Posterior cingulate gyrus (tissue), 11 donors: ENCODE measurements around the gene UBAP1L.
"Not testable (repeated sequence)": the region's sequence is repeated elsewhere in the genome, so short reads cannot be mapped to it uniquely, and the experiment has no call there.

Experiments
- DNase-seq, 10 donors: peaks; one replicate each; pipeline versions ENCODE4 v3.0.0 to v3.0.0-alpha.2; 2020 to 2021; ENCODE audit warnings: mixed read lengths in 3 of 10
- intact Hi-C: fragments of 100-400 bp; cut with DNase I; formaldehyde crosslinking; loops from one replicate; pipeline ENCODE4 v1.15.1; 2023

UBAP1L gene

GRCh38 chr15:65101411-65101890 is 13.5 kb downstream of the UBAP1L start:
- peak in 8 of 10 donors; percentile 59 to 93 (median 74) for DNase-seq
- intact Hi-C loops = loop anchor here (1.0 kb wide), 1 partner anchor 47 kb away; no protein-coding TSS in a partner anchor

DNA sequence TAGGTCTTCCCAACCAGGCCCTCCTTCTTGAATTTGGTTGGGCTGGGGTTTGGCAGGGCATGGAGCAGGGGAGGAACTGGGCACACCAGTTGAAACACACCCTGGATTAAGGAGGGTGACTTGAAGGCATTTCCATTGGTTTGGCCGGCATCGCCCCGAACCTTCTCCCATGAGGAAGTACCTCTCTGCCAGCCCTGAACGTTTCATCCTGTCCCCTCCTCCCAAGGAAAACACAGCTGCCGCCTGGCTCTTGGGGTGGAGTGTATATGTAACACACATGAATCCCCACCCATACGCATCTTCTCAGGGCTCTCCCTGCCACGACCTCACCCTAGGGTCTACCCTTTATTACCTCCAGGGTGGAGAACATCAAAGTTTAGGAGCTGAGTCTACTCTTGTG is 14.6 kb downstream of the UBAP1L start:
- intact Hi-C loops = no loop called here
- DNase-seq = no peak

DNA sequence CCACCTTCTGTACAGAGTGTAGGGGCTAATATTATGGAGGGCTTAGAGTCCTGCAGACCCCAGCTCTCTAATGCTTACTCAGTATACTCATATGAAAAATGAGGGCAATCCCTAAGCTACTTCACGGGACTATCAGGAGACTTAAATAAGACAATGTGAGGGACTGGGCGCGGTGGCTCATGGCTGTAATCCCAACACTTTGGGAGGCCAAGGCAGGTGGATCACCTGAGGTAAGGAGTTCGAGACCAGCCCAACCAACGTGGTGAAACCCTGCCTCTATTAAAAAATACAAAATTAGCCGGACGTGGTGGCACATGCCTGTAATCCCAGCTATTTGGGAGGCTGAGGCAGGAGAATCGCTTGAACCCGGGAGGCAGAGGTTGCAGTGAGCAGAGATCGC is 15.2 kb downstream of the UBAP1L start:
- DNase-seq, intact Hi-C loops: not testable (repeated sequence)

GRCh38 chr15:65099336-65099735 is 15.7 kb downstream of the UBAP1L start:
- peak in 1 of 10 donors; percentile 57 for DNase-seq
- intact Hi-C loops = no loop called here

GRCh38 chr15:65097651-65098263 is 17.2 kb downstream of the UBAP1L start:
- intact Hi-C loops = no loop called here
- DNase-seq = no peak

GRCh38 chr15:65096481-65097385 is 18.3 kb downstream of the UBAP1L start:
- DNase-seq = no peak
- intact Hi-C loops = no loop called here

DNA sequence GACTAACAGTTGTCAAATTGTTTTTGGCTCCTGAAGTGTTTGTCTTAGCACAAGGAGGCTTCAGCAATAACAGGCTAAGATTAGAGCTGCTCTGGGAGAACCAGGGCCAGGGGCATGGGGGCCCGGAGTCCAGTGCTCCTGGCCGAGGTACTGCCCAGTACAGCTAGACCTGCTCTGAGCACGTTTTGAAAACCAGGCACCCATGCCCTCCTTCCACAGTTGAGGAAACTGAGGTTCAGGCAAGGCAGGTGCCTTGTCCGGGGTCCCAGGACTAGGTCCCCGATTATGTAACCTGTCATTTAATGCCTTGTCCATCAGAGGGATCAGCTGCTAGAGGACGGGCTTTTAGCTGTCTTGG is 19.3 kb downstream of the UBAP1L start:
- intact Hi-C loops = no loop called here
- no peak for DNase-seq

DNA sequence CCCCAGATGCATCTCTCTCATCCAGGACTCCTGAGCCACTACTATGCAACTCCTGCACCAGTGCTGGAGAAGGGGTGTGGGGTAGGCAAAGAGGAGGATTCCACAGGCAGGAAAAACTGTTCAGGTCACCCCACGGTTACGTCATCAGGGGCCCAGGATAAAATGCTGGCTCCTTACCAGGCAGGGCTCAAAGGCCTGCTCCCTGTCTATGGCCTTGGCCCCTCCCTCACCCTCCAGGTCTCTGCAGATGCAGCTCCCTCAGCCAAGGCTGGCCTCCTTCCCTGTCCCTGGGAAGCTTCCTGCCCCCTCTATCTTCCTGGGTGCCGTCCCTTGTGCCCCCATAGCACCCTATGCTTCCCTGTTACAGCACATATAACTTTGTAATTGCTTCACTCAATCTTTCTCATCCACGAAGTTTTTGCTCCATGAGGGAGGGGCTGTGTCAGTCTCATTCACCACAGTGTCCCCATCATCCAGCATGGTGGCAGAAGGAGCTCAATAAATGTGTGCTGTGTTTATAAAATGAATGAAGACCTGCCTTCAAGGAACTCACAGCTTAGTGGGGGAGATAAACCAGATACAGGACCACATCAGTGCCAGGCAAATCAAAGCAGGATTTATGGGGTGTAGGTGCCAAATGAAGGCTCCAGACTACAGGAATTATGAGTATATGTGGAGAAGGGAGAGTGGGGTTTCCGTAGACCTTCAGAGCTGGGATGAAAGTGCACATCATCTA is 19.8 kb downstream of the UBAP1L start:
- intact Hi-C loops = no loop called here
- DNase-seq = no peak

DNA sequence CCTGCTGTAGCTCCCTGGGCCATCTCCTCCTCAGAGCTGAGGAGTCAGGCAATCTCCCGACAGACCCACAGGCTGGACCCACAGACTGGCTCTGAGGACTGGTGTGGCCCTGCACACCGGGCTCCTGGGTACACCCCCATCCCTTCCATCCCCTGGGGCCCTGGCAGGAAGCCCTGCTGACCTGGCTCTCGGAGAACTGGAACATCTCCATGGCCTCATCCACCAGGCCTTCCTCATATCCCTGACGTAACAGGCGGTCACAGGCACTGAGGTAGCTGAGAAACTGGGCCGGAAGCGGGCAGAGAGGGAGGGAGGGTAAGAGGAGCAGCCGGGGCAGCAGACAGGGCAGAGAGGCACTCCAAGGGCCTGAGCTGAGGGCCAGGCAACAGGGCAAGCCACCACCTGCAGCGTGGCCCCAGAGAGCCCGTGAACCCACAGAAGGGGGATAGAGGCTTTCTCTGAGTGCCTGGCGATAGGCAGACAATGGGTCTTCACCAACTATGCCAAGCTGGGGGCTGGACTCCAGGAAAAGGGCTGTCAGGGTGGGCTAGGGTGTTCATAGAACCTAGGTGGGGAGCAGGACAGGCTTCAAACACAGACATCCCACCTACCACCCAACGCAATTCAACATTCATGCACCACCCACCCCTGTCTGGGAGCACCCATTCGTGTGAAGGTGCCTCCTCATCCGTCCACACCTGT is 20.6 kb downstream of the UBAP1L start:
- intact Hi-C loops = no loop called here
- DNase-seq = peak in 1 of 10 donors; percentile 67

DNA sequence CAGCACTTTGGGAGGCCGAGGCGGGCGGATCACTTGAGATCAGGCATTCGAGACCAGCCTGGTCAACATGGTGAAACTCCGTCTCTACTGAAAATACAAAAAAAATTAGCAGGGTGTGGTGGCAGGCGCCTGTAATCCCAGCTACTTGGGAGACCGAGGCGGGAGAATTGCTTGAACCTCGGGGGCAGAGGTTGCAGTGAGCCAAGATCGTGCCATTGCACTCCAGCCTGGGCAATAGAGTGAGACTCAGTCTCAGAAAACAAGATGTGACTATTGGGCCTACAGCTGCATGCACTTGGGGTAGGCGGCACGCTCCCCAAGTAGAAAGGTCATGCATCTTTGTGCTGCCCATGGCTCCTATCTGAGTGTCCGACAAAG is 21.2 kb downstream of the UBAP1L start:
- DNase-seq, intact Hi-C loops: not testable (repeated sequence)

GRCh38 chr15:65092911-65093792 is 21.8 kb downstream of the UBAP1L start:
- DNase-seq = peak in 1 of 10 donors; percentile 72
- intact Hi-C loops = no loop called here

- intact Hi-C loops = no loop called here
- DNase-seq = no peak
Measured at GRCh38 chr15:65091946-65092770, 22.8 kb downstream of the UBAP1L start.

GRCh38 chr15:65089206-65089824 is 25.7 kb downstream of the UBAP1L start:
- intact Hi-C loops = no loop called here
- no peak for DNase-seq

GRCh38 chr15:65088643-65089021 is 26.4 kb downstream of the UBAP1L start:
- DNase-seq = no peak
- intact Hi-C loops = no loop called here

DNA sequence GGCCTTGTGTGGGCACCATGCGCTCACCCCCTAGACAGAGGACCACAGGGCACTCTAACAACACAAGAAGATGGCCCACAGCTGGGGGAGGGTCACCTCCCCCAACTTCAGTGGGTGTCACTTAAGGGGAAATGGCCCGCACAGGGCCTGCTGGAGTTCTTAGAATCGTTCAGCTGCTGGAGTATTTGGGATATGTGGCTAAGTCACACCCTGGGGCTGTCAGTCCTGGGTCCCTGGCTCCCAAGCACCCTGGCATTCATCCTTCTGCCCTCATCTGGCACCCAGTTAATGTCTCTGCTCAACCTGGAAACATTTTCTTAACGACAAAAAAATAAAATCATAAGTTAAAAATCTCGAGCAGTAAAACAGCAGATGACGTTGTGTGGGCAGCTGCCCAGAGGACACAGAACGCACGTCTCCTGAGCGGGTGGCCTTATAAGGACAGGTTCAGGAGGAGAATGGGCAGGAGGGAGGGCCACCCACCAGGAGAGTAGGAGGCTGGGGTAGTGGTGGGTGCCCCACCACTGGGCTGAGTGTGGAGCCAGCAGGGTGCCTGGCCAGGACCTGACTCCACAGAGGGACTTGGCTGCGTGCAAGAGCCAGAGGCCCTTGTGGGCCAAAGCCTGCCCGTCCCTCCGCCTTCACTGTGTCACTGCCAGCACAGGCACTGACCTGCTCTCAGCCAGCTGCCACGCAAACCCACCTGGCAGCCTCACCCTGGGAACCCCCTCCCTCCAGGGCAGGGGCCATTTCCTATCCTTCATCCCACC is 26.9 kb downstream of the UBAP1L start:
- intact Hi-C loops = no loop called here
- DNase-seq = peak in 1 of 10 donors; percentile 87

DNA sequence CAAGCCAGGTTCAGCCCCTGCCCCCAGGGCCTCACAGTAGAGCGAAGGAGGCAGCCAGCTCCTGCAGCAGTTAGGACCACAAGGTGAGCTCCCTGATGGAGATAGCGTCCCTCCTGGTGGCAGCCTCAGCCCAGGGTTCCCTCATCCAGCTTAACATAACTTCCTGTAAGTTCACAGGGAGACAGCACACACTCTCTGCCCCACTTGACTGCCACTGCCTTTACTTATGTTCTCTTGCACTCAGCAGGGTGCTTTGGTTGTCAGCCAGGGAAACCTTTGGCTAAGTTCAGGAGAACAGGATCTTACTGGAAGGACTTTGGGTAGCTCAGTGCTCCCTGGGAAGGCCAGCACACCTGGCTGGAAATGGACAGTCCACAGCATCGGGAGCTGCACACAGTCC is 27.6 kb downstream of the UBAP1L start:
- no peak for DNase-seq
- intact Hi-C loops = no loop called here

DNA sequence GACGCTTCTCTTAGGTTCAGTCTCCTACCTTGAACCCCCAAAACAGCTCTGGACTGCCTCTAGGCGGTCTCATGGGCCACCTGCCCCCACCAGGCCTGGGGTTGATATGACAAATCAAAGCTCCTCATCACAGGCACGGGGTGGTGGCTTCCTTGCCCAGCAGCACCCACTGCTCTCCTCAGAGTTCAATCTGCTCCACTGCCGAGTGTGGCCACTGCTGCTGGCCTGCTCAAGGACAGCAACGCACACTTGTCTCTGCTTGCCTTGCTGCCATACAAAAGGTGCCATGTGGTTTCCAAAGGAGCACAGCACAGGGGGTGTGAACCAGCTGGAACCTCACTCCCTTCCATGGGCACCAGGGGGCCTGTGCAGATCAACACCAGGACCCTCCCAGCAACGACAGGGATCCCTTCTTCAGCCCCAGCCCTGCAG is 28.3 kb downstream of the UBAP1L start:
- intact Hi-C loops = no loop called here

More for the DNA sequence above, 28.3 kb downstream of the UBAP1L start:
- DNase-seq = peak in 1 of 10 donors; percentile 64
